Right ventricle myocardium superior (tissue), 1 donor: ENCODE measurements around the gene TRIM25. TPM values are rescaled to one million over a fixed set of nuclear protein-coding genes. Genes with fewer than 3 reads are reported as not detected.

Source experiments
- ATAC-seq: fragments of 200-7000 bp; cut with Tn5 transposase; one replicate; pipeline ENCODE4 v1.9.1; 2020; ENCODE audit warnings: mild to moderate bottlenecking; ENCODE audit not compliant: poor library complexity
- DNase-seq: peaks from one replicate; pipeline ENCODE4 v3.0.0-alpha.2; 2020
- intact Hi-C: fragments of 100-400 bp; cut with DNase I; formaldehyde crosslinking; loops from one replicate; pipeline ENCODE4 v1.11.2; 2022
- total RNA-seq: library from RNA; stranded (reverse); fragmentation: NEBNext Ultra II Directional; extraction: Animal tissue kit (Norgen Biotek cat#: 25700); gene quantifications from one replicate; pipeline ENCODE4 v1.2.1, GENCODE V29; 2021
- donor health status: DM: no; HTN: yes; CAD: no; lungs with severe emphysema.

Gene TRIM25
- total RNA-seq, 1 donor from 2014 or later, result 15.4 TPM

DNA sequence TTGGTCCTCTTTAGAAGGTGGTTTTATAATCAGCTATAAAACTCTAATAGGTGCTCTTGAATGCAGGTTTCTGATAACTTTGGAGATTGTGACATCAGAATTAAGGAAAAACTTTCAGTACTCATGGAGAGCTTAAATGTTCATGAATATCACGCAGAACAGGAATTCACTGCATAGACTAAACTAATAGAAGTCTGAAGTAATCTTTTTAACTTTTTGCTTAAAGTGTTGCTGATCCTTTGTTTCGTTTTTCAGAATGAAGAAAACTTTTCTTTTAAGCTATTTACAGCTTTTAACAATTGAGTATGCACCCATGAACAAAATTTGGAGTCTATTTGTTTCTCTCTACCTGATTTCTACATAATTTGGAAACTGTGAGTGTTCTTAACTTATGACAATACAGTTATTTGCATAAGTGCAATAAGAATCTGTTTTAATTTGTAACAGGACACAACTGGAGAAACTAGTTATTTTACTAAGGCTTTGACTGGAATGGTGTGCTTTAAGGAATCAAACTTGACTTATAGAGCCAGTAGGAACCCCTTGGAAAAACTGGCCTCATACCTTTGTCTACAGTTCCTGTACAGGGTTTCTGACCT lies 17.0 kb upstream of the TRIM25 start:
- DNase-seq (no peak), ATAC-seq (no peak)
- intact Hi-C loops, result no loop called here

DNA sequence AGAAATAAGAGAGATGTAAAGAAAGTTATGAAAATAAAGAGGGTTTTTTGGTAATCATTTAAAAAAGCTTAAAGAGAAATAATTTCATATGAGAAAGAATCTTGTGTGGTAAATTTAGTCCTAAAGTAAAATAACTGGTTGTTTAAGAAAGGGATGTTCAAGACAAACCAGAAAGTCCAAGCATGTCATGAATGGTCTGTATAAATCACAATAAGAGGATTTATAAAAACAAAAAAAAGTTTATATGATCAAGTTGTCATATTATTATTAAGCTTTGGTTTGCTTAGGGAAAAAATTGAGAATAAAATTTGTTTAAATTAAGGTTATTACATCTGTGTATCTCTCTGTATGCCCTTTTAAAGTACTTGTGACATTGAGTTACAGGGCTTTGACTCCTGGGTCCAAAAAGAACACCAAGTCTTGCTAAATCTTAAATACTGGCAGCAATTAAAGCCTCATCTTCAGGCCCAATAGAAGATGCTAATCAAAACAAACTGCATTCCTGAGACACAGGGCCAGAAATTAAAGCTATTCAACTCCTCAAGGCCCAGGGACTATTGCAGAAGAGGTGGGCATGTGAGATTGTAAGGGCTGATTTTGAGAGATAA lies 15.6 kb upstream of the TRIM25 start:
- DNase-seq (no peak), ATAC-seq (no peak)
- intact Hi-C loops, result no loop called here

DNA sequence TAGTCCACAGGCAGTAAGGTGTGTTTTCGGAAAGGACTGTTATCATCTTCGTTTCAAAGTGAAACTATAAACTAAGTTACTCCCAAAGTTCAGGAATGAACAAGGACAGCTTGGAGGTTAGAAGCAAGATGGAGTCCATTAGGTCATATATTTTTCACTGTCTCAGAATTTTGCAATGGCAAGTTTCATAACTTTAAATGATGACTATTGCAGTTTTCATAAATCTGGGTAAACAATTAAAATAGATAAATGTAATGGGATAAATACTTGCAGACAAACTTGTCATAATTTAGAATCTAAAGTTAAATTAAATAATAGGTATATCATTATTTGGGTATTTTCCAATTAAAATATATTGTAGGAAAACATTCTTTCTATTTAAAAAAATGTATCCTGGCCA lies 14.7 kb upstream of the TRIM25 start:
- DNase-seq (no peak), ATAC-seq (no peak)
- intact Hi-C loops, result no loop called here

DNA sequence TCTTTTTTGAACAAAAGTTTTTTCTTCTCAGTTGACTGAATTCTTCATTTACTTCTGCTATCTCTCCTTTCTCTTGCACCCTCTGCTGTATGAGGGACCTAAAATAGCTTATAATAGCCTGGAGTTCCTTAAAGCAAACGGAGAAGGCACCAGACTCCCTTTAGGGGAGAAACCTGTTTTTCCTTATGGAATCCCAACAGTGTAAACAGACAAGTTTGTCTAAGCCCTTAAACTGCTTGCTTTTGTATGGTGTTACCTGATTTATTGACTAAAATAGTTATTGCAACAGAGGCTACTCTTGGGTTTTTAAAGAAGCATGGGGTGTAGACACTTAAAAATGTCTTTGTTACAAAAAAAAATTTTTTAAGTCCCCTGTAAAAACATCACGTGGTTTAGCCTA lies 12.9 kb upstream of the TRIM25 start:
- intact Hi-C loops, result no loop called here
- DNase-seq, result no peak
- no peak for ATAC-seq

DNA sequence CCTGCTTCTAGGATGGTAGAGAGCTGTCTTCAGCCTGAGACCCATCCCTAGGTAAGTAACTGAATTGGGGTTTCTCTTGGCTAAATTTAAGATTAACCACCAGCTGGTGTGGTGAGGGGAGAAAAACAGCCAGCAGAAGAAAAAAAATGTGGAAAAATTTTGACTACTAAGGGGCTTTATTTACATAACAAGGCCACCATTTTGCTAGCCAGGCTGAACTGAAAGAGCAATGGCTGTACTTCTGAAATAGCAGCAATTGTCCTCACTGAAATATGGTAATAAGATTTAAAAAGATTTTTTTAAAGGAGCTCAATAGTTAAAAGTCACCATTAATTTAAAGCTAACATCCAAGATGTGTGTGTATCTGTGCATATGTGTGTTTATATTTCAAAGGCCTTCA lies 12.4 kb upstream of the TRIM25 start:
- intact Hi-C loops, result no loop called here
- ATAC-seq (no peak), DNase-seq (no peak)

DNA sequence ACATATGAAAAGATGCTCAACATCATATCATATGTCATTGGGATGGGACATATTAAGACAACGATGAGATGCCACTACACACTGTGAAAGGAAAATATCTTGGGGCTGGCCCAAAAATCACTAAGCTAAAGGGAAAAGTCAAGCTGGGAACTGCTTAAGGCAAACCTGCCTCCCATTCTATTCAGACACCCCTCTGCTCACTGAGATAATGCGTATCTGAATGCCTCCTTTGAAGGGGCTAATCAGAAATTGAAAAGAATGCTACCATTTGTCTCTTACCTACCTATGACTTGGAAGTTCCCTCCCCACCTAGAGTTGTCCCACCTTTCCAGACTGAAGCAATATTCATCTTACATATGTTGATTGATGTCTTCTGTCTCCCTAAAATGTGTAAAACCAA lies 11.2 kb upstream of the TRIM25 start:
- intact Hi-C loops, result no loop called here
- no peak for DNase-seq
- no peak for ATAC-seq

DNA sequence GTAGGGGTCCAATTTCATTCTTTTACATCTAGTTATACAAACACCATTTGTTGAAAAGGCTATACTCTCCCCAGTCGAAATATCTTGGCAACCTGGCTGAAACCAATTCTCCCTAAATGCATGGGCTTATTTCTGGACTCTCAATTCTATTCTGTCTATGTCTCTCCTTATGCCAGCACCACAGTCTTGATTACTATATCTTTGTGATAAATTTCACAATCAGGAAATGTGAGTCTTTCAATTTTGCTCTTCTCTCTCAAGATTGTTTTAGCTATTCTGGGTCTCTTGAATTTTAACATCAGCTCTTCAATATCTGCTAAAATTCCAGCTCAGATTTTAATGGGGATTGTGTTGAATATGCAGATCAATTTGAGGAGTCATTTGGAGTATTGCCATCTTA lies 5.9 kb upstream of the TRIM25 start:
- ATAC-seq (no peak), DNase-seq (no peak)
- intact Hi-C loops, result no loop called here

DNA sequence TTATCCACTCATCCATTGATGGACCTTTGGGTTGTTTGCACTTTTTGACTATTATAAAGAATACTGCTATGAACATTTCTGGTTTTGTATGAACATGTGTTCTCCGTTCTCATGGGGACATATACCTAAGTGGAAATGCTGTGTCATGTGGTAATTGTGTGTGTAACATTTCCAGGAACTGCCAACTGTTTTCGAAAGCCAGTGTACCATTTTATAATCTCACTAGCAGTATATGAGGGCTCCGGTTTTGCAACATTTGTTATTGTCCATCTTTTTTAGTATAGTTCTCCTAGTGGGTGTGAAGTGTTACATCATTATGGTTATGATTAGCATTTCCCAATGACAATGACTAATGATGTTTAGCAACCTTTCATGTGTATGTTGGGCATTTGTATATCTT lies 5.1 kb upstream of the TRIM25 start:
- no peak for ATAC-seq
- intact Hi-C loops, result no loop called here
- no peak for DNase-seq

DNA sequence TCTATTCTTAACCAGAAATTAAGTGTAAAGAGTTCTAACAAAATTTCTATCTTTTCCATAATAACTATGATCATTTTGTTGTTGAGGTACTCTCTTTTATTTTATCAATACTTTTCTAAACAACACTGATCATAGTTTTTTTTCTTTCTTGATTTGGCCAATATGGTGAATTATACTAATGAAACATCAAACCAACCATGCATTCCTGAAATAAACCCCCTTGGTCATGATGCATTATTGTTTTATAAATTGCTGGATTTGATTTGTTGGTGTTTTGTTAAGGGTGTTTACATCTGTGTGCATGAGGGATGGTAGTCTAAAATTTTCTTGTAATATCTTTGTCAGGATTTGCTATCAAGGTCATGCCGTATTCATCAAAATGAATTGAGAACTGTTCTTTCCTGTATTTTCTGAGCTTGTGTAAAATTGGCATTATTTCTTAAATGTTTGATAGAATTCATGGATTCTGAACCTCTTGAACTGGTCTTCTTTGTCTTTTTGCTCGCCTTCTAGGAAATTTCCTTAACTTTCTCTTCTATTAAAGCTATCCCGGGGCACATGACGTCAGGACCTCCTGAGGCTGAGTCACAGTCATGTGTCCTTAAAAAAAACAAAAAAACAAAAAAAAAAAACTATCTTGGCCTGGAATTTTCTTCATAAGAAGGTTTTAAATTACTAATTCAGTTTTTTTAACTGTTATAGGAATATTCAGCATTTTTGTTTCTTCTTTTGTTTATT lies 3.9 kb upstream of the TRIM25 start:
- DNase-seq (no peak), ATAC-seq (no peak)
- intact Hi-C loops, result no loop called here

DNA sequence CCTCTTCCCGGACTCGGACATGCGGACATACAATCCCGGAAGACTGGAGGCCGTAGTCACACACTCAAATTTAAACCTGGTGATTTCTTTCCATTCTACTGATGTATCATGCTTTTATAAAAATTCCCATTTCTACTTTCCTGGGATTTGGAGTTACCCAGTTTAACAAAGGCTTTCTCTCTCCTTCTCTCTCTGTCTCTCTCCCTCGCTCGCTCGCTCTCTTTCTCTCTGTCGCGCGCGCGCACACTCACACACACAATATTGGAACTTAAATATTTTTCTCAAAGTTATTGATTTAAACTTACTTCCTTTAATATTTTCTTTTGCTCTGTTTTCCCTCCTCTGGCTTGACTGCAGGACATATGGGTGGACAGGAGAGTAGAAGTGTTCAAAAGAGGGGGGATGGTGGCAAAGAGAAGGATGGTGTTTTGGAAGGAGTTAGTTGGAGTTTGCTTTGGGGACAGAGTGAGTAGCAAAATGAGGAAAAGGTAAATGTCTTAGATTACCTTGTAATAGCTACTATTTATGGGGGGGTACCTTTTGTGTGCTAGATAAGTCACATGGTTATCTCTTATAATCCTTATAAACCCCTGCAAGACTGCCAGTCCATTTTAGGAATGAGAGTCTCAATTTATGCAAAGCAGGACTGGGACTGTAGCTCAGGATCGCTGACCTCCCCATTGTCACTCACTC lies 878 bp upstream of the TRIM25 start:
- ATAC-seq (peak; percentile 20), DNase-seq (no peak)
- intact Hi-C loops, result no loop called here

DNA sequence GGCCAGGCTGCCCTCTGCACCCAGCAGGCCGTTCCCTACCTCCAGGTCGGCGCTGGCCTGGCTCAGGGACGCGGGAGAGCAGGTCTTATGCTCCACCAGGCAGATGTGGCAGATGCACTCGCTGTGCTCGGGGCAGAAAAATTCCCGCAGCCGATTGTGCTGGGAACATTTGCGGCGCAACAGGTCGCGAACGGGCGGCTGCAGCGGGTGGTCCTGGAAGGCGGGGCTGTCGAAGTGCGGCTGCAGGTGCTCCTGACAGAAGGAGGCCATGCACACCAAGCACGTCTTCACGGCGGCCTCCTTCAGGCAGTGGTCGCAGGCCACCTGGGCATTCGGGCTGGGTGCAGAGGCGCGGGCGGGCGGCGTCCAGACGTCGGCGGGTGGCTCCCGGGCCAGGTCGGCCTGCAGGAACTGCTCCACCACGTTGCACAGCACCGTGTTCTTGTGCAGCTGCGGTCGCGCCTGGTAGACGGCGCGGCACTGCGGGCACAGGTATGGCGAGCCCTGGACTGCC lies 439 bp downstream of the TRIM25 start:
- DNase-seq (peak; percentile 55), ATAC-seq (peak; percentile 56)
- intact Hi-C loops, result no loop called here

DNA sequence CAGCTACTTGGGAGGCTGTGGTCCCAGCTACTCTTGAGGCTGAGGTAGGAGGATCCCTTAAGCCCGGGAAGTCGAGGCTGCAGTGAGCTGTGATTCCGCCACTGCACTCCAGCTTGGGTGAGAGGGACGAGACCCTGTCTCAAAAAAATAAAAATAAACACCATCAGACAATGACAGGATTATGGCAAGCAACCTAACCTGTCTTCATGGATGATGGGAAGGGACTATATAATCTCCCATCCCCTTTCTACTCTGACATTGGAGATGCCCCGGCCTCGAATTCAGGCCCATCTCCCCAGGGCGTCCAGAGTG lies 893 bp downstream of the TRIM25 start:
- ATAC-seq (no peak), DNase-seq (no peak)
- intact Hi-C loops, result no loop called here

DNA sequence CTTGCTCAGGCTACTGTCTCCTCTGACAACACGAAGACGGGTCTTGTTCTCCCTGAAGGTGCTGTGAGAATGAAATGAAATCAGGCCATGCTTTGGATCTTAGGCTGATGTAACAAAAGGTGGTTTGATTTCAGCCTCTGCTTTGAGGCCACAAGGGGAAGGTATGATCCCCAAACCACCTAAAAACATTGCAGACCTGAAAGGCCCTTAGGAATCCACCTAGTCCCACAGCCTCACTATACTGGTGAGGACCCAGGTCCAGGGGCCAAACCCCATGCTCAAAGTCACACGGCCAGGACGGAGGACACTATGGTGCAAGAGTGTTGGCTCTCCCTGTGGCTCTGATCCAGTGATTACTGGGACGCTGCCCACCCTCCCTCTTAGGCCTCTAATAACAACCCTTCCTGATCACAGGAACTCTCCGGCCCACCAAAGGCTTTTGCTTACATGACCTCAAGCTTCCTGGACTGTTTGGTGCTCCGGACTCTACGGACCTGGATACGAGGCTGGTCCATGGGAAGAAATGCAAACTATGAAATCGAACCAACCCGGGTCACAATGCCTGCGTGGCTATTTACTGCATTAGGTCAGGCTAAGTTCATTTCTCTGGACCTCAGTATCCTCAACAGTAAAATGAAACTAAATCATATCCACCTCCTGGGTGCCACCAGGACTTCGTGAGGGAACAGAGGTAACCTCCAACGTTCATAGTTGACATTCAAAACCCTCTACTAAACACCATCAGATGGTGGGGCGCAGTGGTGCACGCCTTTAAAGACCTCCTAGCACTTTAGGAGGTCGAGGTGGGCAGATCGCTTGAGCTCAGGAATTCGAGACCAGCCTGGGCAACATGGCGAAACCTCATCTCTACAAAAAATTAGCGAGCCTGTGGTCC lies 1.5 kb downstream of the TRIM25 start:
- peak; percentile 66 for DNase-seq
- intact Hi-C loops, result no loop called here
- no peak for ATAC-seq

DNA sequence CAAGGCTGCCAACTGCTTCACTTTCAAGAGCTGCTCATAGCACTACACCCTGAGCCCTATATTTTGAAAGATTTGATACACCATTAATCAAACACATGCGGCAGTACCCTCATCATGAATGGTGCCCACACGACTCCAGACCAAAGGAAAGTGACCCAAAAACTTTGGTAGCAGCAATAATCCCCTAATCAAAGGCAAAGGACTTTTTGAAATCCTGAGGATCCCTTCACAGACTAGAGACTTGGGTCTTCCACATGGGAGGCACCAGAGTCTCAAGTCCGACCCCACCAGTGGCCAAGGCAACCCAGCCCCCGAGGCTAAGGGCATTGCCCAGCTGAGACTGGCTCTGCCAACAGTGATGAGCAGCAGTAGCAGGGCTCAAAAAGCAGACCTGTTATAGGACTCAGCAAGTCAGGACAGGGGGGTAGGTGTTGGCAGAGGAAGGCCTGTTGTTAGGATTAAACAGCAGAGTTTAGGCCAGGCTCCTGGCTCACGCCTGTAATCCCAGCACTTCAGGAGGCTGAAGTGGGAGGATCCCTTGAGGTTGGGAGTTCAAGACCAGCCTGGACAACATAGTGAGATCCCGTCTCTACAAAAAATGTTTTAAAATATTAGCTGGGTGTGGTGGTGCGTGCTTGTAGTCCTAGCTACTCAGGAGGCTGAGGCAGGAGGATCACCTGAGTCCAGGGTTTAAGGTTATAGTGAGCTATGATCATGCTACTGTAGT lies 3.2 kb downstream of the TRIM25 start:
- intact Hi-C loops, result no loop called here
- DNase-seq, result no peak
- ATAC-seq, result no peak

DNA sequence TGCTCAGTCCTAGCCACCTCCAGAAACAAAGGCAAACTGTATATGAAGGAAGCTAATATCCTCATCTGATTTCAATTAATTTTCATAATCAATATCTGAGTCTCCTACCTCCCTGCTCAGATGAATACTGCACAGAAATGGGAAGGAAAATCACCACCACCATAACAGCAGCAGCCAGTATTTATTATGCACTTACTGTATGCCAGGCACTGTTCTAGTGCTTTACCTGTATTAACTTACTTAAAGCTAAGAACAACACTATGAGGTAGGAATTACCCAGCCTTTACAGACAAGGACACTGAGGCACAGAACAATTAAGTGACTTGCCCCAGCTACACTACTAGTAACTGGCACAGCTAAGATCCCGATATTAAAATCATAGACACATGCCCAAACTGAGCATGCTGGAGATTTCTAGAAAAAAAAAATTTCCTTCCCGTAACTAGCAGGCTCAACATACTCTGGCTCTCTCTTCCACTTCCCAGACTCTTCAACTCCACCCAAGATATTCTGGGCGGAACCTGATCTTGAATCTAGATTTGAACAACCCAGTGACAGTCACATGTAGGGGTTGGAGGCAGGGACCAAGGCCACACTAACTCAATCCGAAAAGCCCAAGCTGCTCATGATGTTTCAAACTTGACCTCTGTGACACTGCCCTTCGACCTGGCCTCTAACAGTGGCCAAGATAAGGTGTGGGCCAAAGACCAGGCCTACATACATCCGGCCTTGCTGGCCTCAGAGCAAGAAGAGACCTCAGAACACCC lies 3.9 kb downstream of the TRIM25 start:
- no peak for DNase-seq
- intact Hi-C loops, result no loop called here

DNA sequence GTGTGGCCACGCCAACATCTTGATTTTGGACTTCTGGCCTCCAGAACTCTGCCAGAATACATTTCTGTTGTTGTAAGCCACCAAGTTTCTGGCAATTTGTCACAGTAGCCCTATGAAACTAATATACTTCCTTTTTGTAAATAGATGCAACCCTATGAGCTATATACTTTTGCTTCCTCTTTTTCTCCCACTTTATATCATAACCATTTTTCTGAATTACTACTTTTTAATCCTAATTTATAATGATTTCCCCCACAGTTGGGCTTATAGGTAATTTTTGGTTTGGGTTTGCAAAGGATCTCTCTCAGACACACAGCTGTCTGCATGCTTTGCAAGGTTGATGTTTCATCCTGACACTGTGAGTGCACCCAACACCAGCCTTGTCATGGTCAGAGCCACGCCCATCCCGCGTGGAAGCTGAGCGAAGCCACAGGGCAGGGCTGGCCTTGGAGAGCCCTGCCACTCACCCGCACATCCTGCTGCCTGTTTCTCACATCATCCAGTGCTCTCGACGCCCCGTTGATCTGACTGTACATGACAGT lies 5.8 kb downstream of the TRIM25 start:
- DNase-seq (peak; percentile 87), ATAC-seq (peak; percentile 46)
- intact Hi-C loops, result no loop called here

More for the DNA sequence above, 3.9 kb downstream of the TRIM25 start:
- ATAC-seq, result no peak

DNA sequence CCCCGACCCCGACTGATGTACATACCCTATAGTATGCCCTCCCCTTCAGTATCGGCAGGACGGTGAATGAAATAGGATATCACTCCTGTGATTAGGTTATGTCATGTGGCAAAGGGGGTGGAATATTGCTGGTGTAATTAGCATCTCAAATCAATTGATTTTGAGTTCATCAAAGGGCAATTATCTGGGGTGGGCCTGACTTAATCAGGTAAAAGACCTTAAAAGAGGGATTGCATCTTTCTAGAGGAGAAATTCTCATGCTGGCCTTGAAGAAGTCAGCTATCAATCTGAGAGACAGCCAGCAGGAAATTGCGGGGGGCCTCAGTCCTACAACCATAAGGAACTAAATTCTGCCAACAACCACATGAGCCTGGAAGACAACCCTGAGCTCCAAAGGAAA lies 10.3 kb downstream of the TRIM25 start:
- no peak for DNase-seq
- no peak for ATAC-seq
- intact Hi-C loops, result no loop called here
